Astrocyte of the cerebellum (primary cell): ENCODE data around the gene TAF11L7.
"Not testable (repeated sequence)": the region's sequence is repeated elsewhere in the genome, so short reads cannot be mapped to it uniquely, and the experiment has no call there.

Source experiments
- DNase-seq: peaks from one replicate; pipeline ENCODE4 v3.0.0-alpha.2; 2011; ENCODE audit warnings: low read depth
- H3K4me3 ChIP-seq: 2 replicates; pipeline ENCODE4 v1.5.1; 2011; ENCODE audit warnings: mild to moderate bottlenecking, low read depth, low read length, moderate library complexity
- CTCF ChIP-seq: IDR thresholded peaks from 2 replicates; pipeline ENCODE4 v1.5.1; 2012; ENCODE audit warnings: low read length, low read depth, moderate library complexity, mild to moderate bottlenecking; ENCODE audit errors: missing control alignments
- in situ Hi-C: cut with HindIII; loops from 2 replicates; pipeline ENCODE4 v1.10.0; 2017; ENCODE audit warnings: low sequenced_read_pairs

Gene TAF11L7

GRCh38 chr5:17585658-17586057 is at the start of gene TAF11L7:
TAF11L7 (minus strand) TSS chr5:17585758.
- DNase-seq, in situ Hi-C loops, H3K4me3 ChIP-seq: not testable (repeated sequence)

DNA sequence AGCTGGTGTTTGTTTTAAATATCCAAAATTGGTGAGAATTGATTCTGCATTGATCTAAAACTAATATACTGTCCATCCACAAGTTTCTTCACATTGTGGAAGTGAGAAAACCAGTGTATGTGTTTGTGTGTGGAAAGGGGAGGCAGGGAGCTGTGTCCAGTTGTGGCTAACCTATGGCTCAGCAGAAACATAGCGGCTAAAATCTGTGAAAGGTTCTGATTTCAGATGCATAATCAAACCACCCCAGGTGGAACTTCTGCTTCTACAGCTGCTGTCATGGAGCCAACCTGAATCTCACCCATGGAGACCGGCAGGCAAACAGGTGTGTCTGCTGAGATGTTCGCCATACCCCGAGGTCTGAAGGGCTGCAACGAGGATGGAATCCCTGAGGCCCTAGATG is 48.6 kb upstream of the TAF11L7 start, which contains the start of gene TAF11L14:
Gene TAF11L14, plus strand, starts transcription at position 301 of the 400 bp plus-strand sequence.
- in situ Hi-C loops, result no loop called here
- H3K4me3 ChIP-seq, result no peak within 1 kb of the TSS
- DNase-seq, result no peak
- no peak for TF ChIP-seq CTCF

- in situ Hi-C loops, result not testable (repeated sequence)
Observed at GRCh38 chr5:17631788-17632187, 46.2 kb upstream of the TAF11L7 start, which contains the start of gene TAF11L13. TAF11L13 (plus strand) TSS chr5:17632088.

DNA sequence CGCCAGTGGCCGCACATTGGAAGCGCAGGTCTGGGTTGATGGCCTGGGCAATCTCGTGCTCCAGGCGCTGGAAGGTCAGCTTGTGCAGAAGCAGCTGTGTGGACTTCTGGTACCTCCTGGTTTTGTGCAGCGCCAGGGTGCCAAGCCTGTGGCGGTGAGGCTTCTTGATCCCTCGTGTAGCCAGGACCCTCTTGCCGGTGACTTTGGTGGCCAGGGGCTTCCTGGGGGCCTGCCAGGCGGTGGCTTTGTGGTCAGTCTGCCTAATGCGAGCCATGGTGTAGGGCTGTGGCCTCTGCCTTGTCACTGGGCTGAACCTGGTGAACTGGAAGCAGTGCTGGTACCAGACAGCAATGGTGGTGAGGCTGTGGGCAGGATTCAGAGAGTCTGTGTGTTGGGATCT is 40.1 kb upstream of the TAF11L7 start:
- in situ Hi-C loops, result no loop called here
- DNase-seq, result no peak
- TF ChIP-seq CTCF, result no peak

More at GRCh38 chr5:17631788-17632187, 46.2 kb upstream of the TAF11L7 start, which contains the start of gene TAF11L13:
- not testable (repeated sequence) for DNase-seq, H3K4me3 ChIP-seq

DNA sequence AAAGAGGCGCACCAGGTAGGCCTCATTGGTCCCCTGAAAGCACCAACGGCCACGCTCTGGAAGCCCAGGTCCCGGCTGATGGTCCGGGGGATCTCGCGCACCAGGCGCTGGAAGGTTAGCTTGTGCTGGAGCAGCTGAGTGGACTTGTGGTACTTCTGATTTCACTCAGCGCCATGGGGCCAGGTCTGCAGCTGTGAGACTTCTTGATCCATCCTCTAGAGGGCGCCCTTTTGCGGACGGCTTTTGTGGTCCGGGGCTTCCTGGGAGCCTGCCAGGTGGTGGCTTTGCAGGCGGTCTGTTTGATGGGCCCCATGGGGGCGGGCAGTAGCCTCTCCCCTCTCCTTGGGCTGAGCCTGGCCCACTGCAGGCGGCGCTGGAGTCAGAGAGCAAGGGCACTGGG is 35.1 kb upstream of the TAF11L7 start:
- in situ Hi-C loops, result no loop called here
- no peak for DNase-seq
- TF ChIP-seq CTCF, result no peak
- H3K4me3 ChIP-seq, result no peak overlapping the region

More for the DNA sequence above, 40.1 kb upstream of the TAF11L7 start:
- H3K4me3 ChIP-seq, result no peak overlapping the region

- H3K4me3 ChIP-seq, result no peak overlapping the region
- in situ Hi-C loops, result no loop called here
- no peak for TF ChIP-seq CTCF
- no peak for DNase-seq
Observed at GRCh38 chr5:17619354-17619753, 33.8 kb upstream of the TAF11L7 start.

DNA sequence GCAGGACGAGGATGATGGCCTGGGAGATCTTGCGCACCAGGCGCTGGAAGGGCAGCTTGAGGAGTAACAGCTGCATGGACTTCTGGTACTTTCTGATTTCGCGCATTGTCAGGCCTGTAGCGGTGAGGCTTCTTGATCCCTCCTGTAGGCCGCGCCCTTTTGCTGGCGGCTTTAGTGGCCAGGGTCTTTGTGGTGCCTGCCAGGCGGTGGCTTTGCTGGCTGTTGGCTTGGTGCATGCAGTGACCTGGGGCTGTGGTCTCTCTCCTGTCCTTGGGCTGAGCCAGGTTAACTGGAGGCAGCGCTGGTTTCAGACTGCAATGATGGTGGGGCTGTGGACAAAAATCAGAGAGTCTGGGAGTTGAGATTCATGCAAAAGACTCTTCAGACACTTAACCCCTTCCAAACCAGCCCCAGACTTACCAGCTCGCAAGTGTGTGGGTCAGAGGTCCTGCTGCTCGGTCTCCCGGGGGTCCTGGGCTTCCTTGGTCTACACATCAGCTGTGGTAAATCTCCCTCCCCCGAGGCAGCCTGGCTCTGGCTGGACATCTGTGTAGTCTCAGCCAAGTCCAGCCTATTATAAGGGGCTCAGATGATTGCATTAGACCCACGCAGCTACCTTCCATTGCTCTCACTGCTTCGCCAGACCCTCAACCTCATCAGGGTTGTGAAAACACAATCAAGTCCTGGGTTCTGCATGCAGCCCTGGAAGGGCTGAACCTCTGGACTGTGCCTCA is 29.5 kb upstream of the TAF11L7 start:
- in situ Hi-C loops, result no loop called here

DNA sequence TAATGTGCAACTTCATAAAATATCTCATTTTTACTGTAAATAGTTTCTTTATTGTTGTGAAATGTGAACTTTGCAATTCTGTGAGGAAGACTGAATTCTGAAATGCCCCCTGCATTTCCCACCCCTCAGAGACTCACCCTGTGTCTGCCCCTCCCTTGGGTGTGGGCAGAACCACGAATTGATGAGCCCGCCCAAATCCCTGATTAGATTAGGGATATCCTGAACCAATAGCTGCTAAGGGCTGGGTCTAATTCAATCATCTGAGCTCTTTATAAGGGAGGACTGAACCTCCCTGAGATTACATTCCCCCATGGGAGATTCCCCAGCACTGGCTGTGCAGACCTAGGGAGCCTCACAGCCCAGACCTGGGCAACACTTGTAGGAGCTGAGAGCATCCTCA is 24.5 kb upstream of the TAF11L7 start, which contains the start of gene TAF11L12:
Gene TAF11L12, plus strand, starts transcription at position 301 of the 400 bp plus-strand sequence.
- H3K4me3 ChIP-seq, in situ Hi-C loops, DNase-seq: not testable (repeated sequence)

More for the DNA sequence above, 29.5 kb upstream of the TAF11L7 start:
- DNase-seq, result no peak
- no peak overlapping the region for H3K4me3 ChIP-seq
- TF ChIP-seq CTCF, result no peak

GRCh38 chr5:17607461-17607860 is 21.9 kb upstream of the TAF11L7 start:
- H3K4me3 ChIP-seq, DNase-seq, in situ Hi-C loops: not testable (repeated sequence)
